DND-41 (cell line): Measurements from ENCODE around the gene FMN1.

Experiments used
- ATAC-seq: fragments of 200-7000 bp; cut with Tn5 transposase; 3 replicates; pipeline ENCODE4 v1.9.1; 2021; ENCODE audit warnings: low read depth; ENCODE audit not compliant: insufficient read depth
- DNase-seq: peaks from one replicate; pipeline ENCODE4 v3.0.0-alpha.2; 2020
- H2AFZ ChIP-seq: 2 replicates; pipeline ENCODE4 v1.6.0; 2012; ENCODE audit warnings: low read depth, low read length
- H3K27ac ChIP-seq: 2 replicates; pipeline ENCODE4 v1.5.1; 2012; ENCODE audit warnings: low read length, inconsistent platforms
- H3K27me3 ChIP-seq: fragments of 200-600 bp; sonication (generic); 2 replicates; pipeline ENCODE4 v1.6.0; 2012; ENCODE audit warnings: low read length, mild to moderate bottlenecking, inconsistent platforms; ENCODE audit not compliant: insufficient read depth, poor library complexity
- H3K36me3 ChIP-seq: 2 replicates; pipeline ENCODE4 v1.5.1; 2012; ENCODE audit warnings: low read length, inconsistent platforms; ENCODE audit not compliant: insufficient read depth
- H3K4me1 ChIP-seq: 2 replicates; pipeline ENCODE4 v1.5.1; 2012; ENCODE audit warnings: mild to moderate bottlenecking, low read length; ENCODE audit not compliant: insufficient read depth
- H3K4me2 ChIP-seq: 2 replicates; pipeline ENCODE4 v1.6.0; 2012; ENCODE audit warnings: mild to moderate bottlenecking, moderate library complexity, low read length, inconsistent platforms; ENCODE audit not compliant: insufficient read depth
- H3K4me3 ChIP-seq, 2 experiments: fragments of 200-600 bp in 1 of 2; shearing (Covaris generic) in 1 of 2; 2 replicates each; pipeline ENCODE4 v1.5.1; 2012 to 2016; ENCODE audit warnings: inconsistent platforms in 2 of 2, low read length in 2 of 2, mild to moderate bottlenecking in 2 of 2, low read depth in 1 of 2, moderate library complexity in 1 of 2
- H3K79me2 ChIP-seq: 2 replicates; pipeline ENCODE4 v1.6.0; 2012; ENCODE audit warnings: low read length, inconsistent platforms; ENCODE audit not compliant: insufficient read depth
- H3K9ac ChIP-seq: 2 replicates; pipeline ENCODE4 v1.6.0; 2012; ENCODE audit warnings: low read depth, mild to moderate bottlenecking, inconsistent platforms, low read length, moderate library complexity
- H3K9me3 ChIP-seq: 2 replicates; pipeline ENCODE4 v1.5.1; 2012; ENCODE audit warnings: low read length, moderate library complexity, mild to moderate bottlenecking, inconsistent platforms; ENCODE audit not compliant: insufficient read depth, severe bottlenecking
- H4K20me1 ChIP-seq: 2 replicates; pipeline ENCODE4 v1.6.0; 2012; ENCODE audit warnings: low read length; ENCODE audit not compliant: insufficient read depth
- EZH2 ChIP-seq: IDR thresholded peaks from 3 replicates; pipeline ENCODE4 v1.6.1; 2012; ENCODE audit warnings: borderline replicate concordance, low read depth, mild to moderate bottlenecking, moderate library complexity, low read length, inconsistent platforms; ENCODE audit not compliant: severe bottlenecking
- TF ChIP-seq, protein P1 (sequence below): IDR thresholded peaks from 2 replicates; pipeline ENCODE4 v1.5.1; 2012; ENCODE audit warnings: borderline replicate concordance, low read length, moderate library complexity, mild to moderate bottlenecking; ENCODE audit not compliant: poor library complexity, severe bottlenecking; ENCODE audit errors: extremely low read depth

Gene FMN1

DNA sequence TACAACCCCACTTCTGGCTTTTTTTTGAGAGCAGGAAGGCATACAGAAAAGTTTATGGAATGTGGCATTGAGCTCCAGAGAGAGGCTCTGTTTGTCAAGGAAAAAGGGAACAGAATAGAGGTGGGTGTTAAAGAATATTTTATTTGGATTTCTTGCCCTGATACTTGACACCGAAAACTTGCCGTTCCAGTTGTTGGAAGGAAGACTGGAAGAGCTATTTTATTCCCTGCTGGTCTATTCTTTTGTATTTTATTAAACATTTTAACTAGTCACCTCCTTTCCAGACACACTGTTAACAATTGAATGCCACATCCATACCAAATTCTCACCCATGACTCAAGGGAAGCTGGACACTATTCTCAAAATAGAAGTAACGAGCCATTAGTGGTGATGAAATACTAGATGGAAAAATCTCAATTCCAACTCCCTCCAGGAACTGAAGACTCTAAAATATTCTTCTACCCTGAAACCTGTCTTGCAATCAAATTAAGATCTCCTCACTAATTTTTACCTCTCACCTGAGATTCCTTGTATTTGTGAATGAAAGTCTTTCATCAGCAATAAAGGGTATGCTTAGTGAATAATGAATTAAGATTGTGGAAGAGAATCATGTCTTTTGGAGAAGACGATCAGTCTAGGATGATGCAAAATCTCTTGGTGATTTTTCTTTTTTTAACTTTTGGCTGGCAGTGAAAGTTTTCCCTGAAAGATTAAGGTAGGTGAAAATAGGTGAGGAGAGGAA lies 448.2 kb downstream of the FMN1 start:
- no peaks in the 10 kb centered on the region for H4K20me1 ChIP-seq
- no peaks in the 10 kb centered on the region for H3K4me1 ChIP-seq
- H3K4me3 ChIP-seq = no peak overlapping the region
- no peak overlapping the region for H3K9ac ChIP-seq
- H3K27ac ChIP-seq = no peak overlapping the region
- DNase-seq (no peak), ATAC-seq (no peak)
- no peaks in the 10 kb centered on the region for H3K79me2 ChIP-seq
- no peaks in the 10 kb centered on the region for H3K9me3 ChIP-seq
- no peak overlapping the region for H2AFZ ChIP-seq
- H3K4me2 ChIP-seq = no peak overlapping the region
- no peaks in the 10 kb centered on the region for H3K36me3 ChIP-seq
- no peaks in the 10 kb centered on the region for H3K27me3 ChIP-seq
- TF ChIP-seq EZH2 = no peak
- TF ChIP-seq, protein P1, sequence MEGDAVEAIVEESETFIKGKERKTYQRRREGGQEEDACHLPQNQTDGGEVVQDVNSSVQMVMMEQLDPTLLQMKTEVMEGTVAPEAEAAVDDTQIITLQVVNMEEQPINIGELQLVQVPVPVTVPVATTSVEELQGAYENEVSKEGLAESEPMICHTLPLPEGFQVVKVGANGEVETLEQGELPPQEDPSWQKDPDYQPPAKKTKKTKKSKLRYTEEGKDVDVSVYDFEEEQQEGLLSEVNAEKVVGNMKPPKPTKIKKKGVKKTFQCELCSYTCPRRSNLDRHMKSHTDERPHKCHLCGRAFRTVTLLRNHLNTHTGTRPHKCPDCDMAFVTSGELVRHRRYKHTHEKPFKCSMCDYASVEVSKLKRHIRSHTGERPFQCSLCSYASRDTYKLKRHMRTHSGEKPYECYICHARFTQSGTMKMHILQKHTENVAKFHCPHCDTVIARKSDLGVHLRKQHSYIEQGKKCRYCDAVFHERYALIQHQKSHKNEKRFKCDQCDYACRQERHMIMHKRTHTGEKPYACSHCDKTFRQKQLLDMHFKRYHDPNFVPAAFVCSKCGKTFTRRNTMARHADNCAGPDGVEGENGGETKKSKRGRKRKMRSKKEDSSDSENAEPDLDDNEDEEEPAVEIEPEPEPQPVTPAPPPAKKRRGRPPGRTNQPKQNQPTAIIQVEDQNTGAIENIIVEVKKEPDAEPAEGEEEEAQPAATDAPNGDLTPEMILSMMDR = no peak

DNA sequence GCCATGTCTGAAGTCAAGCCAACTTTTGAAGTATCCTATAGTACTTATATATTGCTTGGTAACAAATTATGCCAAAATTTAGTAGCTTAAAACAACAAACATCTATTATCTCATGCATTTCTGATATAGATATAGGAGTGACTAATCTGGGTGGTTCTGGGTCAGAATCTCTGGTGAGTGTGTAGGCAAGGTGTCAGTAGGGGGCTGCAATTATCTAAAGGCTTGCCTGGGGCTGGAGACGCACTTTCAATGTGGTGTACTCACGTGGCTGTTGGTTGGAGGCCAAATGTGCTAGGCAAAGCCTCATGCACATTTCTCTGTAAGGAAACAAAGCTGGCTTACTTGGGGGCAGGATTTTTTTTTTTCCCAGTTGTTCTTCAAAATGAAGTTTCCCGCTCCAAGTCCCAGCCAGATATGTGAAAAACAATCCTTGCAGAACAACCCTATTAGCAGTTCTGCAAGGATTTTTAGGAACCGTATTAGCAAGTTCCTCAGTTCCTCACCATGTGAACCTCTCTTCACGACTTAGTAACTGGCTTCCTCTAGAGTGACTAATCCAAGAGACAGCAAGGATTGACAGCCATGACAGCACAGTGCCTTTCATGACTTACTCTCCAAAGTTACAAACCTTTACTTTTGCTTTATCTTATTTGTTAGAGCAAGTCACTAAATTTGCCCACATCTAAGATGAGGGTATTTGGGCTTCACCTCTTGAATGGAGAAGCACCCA lies 450.9 kb downstream of the FMN1 start:
- DNase-seq = no peak
- H4K20me1 ChIP-seq = no peaks in the 10 kb centered on the region
- no peak overlapping the region for H3K4me3 ChIP-seq
- no peaks in the 10 kb centered on the region for H3K79me2 ChIP-seq
- H3K27me3 ChIP-seq = no peaks in the 10 kb centered on the region
- H3K4me1 ChIP-seq = no peaks in the 10 kb centered on the region
- no peak overlapping the region for H2AFZ ChIP-seq
- ATAC-seq = no peak
- no peak overlapping the region for H3K9ac ChIP-seq
- H3K27ac ChIP-seq = no peak overlapping the region
- TF ChIP-seq, protein P1 = no peak
- TF ChIP-seq EZH2 = no peak
- H3K36me3 ChIP-seq = no peaks in the 10 kb centered on the region
- H3K4me2 ChIP-seq = no peak overlapping the region
- no peaks in the 10 kb centered on the region for H3K9me3 ChIP-seq

DNA sequence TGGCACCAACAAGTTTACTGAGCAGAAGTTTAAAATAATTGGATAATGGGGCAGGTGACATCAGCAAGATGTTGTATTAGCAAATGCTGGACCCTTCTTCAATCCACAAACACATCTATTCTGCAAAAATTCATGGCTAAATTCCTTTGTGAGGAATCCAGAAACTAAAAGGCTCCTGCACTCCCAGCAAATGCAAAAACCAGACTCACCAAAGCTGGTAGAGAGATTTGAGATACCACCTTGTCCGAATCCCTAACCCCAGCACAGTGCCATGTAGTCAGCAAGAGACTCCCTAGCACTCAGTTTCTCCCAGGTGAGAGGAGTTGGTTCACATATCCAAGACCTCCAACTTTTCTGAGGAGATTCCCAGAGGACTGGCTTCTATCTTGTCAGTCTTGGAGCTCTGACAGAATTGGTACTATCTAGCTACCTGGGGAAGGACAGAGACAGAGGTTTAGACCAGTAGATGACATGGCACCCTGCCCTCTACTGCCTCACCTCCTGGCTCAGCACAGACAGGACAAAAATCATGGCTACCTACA lies 454.9 kb downstream of the FMN1 start:
- no peak for ATAC-seq
- Histone ChIP-seq H2AFZ (no peak overlapping the region), H3K9ac (no peak overlapping the region), H3K9me3 (no peaks in the 10 kb centered on the region), H3K79me2 (no peaks in the 10 kb centered on the region), H3K4me1 (no peaks in the 10 kb centered on the region), H3K4me3 (no peak overlapping the region), H3K4me2 (no peak overlapping the region), H3K27me3 (peaks cover 3% of the 10 kb centered on the region), H3K27ac (no peak overlapping the region), H4K20me1 (no peaks in the 10 kb centered on the region), H3K36me3 (no peaks in the 10 kb centered on the region)
- DNase-seq = no peak
- TF ChIP-seq EZH2 = no peak
- TF ChIP-seq, protein P1 = no peak
